Spleen (tissue), 7 donors: ENCODE results near the gene DAZAP1.

Experiments
- CTCF ChIP-seq, 11 experiments: fragments of 200-600 bp in 7 of 11; fragments of 450-650 bp in 4 of 11; sonication (generic) in 4 of 11; IDR thresholded peaks in 8 of 11; conservative IDR thresholded peaks in 3 of 11; 1 replicate in 7 of 11; 2 replicates in 4 of 11; pipeline versions ENCODE4 v1.4.0 to v1.8.0; 2016 to 2021; ENCODE audit warnings: antibody characterized with exemption in 11 of 11, inconsistent platforms in 4 of 11, mild to moderate bottlenecking in 1 of 11
- POLR2A ChIP-seq, 3 donors: fragments of 450-650 bp; IDR thresholded peaks; one replicate each; pipeline ENCODE4 v1.5.1; 2017; ENCODE audit warnings: antibody characterized with exemption in 3 of 3, mild to moderate bottlenecking in 1 of 3
- POLR2AphosphoS5 ChIP-seq, 3 donors: sonication (generic); formaldehyde crosslinking; IDR thresholded peaks; one replicate each; pipeline ENCODE4 v1.5.1; 2017; ENCODE audit warnings: antibody characterized with exemption in 3 of 3
- donor health status: DM: no; HTN: no; CAD: no; lungs with moderate emphysema.
- donor health status: DM: no; HTN: no; CAD: no.
- donor health status: DM: no; HTN: no; CAD: no.

GRCh38 chr19:1457031-1457739, 49.8 kb downstream of the DAZAP1 start:
- TF ChIP-seq CTCF (IDR thresholded peaks at IDR 0.05 in 8 of 11, conservative IDR thresholded peaks at IDR 0.05 in 3 of 11): no peak
- TF ChIP-seq POLR2AphosphoS5 (IDR thresholded peaks at IDR 0.05): peak; percentile 22 to 68 (median 45)
- TF ChIP-seq POLR2A (IDR thresholded peaks at IDR 0.05): no peak
